ENCODE measurements around the gene PTPRG.

DNA sequence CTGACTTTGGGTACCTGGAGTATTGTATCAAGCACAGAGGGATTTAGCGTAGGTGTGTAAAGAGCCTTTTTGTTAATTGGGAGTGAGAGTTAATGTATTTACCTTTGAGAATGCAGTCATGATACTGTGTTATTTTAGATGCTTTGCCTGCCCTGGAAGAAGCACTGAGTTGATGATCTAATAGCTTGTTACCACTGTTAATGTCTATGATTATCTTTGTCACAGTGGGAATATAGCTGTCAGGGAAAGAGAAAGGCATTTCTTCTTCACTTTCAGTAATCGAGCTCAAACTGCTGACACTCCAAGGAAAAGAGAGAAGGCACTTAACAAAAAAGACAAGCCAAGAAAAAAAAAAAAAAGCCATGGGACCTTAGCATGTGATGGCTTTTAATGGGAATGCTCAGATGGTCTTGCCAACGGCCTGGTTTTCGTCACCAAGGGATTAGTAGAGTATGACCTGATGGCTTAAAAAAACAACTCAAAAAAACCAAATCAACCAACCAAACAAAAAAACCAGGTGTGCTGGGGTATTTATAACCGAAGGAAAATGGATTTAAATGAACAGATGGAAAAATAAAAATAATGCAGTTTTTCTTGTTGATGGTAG lies 387.4 kb downstream of the PTPRG start:
- TF ChIP-seq, protein P1, sequence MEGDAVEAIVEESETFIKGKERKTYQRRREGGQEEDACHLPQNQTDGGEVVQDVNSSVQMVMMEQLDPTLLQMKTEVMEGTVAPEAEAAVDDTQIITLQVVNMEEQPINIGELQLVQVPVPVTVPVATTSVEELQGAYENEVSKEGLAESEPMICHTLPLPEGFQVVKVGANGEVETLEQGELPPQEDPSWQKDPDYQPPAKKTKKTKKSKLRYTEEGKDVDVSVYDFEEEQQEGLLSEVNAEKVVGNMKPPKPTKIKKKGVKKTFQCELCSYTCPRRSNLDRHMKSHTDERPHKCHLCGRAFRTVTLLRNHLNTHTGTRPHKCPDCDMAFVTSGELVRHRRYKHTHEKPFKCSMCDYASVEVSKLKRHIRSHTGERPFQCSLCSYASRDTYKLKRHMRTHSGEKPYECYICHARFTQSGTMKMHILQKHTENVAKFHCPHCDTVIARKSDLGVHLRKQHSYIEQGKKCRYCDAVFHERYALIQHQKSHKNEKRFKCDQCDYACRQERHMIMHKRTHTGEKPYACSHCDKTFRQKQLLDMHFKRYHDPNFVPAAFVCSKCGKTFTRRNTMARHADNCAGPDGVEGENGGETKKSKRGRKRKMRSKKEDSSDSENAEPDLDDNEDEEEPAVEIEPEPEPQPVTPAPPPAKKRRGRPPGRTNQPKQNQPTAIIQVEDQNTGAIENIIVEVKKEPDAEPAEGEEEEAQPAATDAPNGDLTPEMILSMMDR (IDR thresholded peaks at IDR 0.05 in 4 of 5, conservative IDR thresholded peaks at IDR 0.05 in 1 of 5) = no peak
- TF ChIP-seq POLR2A (IDR thresholded peaks at IDR 0.05) = no peak
